Smooth muscle cell (in vitro differentiated cells): ENCODE data around the gene PTPN12. TPM values are rescaled to one million over a fixed set of nuclear protein-coding genes. Genes with fewer than 3 reads are reported as not detected.
A peak's percentile ranks its signal among the peaks of the same experiment; 100 is the strongest.

Experiments used
- DNase-seq: peaks from one replicate; lab custom pipeline; 2025; ENCODE audit not compliant: unreplicated experiment; lab: John Stamatoyannopoulos, UW
- H2AFZ ChIP-seq: fragments of 200-600 bp; sonication (generic); 2 replicates; pipeline ENCODE4 v1.6.0; 2016; ENCODE audit warnings: antibody characterized with exemption, low read depth, mild to moderate bottlenecking
- H3F3A ChIP-seq: fragments of 200-600 bp; sonication (generic); 2 replicates; pipeline ENCODE4 v1.6.0; 2017; ENCODE audit warnings: antibody characterized with exemption, low read depth
- H3K27ac ChIP-seq: fragments of 200-600 bp; sonication (generic); 2 replicates; pipeline ENCODE4 v1.5.1; 2016; ENCODE audit warnings: low read depth, mild to moderate bottlenecking
- H3K27me3 ChIP-seq: fragments of 200-600 bp; sonication (generic); 2 replicates; pipeline ENCODE4 v1.6.1; 2016; ENCODE audit warnings: low read depth, mild to moderate bottlenecking
- H3K36me3 ChIP-seq: fragments of 200-600 bp; sonication (generic); 2 replicates; pipeline ENCODE4 v1.5.1; 2016; ENCODE audit warnings: low read depth
- H3K4me1 ChIP-seq: fragments of 200-600 bp; sonication (generic); 2 replicates; pipeline ENCODE4 v1.5.1; 2016; ENCODE audit warnings: low read depth
- H3K4me2 ChIP-seq: fragments of 200-600 bp; sonication (generic); 2 replicates; pipeline ENCODE4 v1.6.0; 2016; ENCODE audit warnings: mild to moderate bottlenecking
- H3K4me3 ChIP-seq: fragments of 200-600 bp; sonication (generic); 2 replicates; pipeline ENCODE4 v1.5.1; 2016; ENCODE audit warnings: mild to moderate bottlenecking
- H3K79me2 ChIP-seq: fragments of 200-600 bp; sonication (generic); 2 replicates; pipeline ENCODE4 v1.6.0; 2016; ENCODE audit warnings: low read depth, mild to moderate bottlenecking
- H3K9ac ChIP-seq: fragments of 200-600 bp; sonication (generic); 2 replicates; pipeline ENCODE4 v1.6.0; 2016; ENCODE audit warnings: low read depth
- H3K9me3 ChIP-seq: fragments of 200-600 bp; sonication (generic); replicated peaks from 2 replicates; pipeline ENCODE4 v1.5.1; 2016; ENCODE audit warnings: low read depth
- H4K20me1 ChIP-seq: fragments of 200-600 bp; sonication (generic); 2 replicates; pipeline ENCODE4 v1.6.0; 2016; ENCODE audit warnings: low read depth
- WGBS: methylation state at CpG from one replicate; pipeline ENCODE4 v1.1.7; 2016; ENCODE audit warnings: low lambda C conversion rate; 5-methylcytosine and 5-hydroxymethylcytosine counted together
- polyA plus RNA-seq: library from polyadenylated mRNA; unstranded; fragments of >200 nt; fragmentation: Nextera tagmentation; extraction: Ambion mirVana; gene quantifications from 2 replicates; pipeline ENCODE4 v1.2.1, GENCODE V29; 2016
- total RNA-seq: library from RNA; depleted of rRNA; stranded (reverse); fragments of >200 nt; gene quantifications from 2 replicates; pipeline ENCODE4 v1.2.3, GENCODE V29; 2014
- TF ChIP-seq, protein P1 (sequence below): fragments of 200-600 bp; sonication (generic); IDR thresholded peaks from 2 replicates; pipeline ENCODE4 v1.5.1; 2017; ENCODE audit warnings: borderline replicate concordance, mild to moderate bottlenecking, antibody characterized with exemption; ENCODE audit not compliant: insufficient read depth, poor library complexity, severe bottlenecking

PTPN12 gene
- total and polyA plus RNA-seq, 2 experiments from 2014 or later, result 12.3 to 85.2 TPM

DNA sequence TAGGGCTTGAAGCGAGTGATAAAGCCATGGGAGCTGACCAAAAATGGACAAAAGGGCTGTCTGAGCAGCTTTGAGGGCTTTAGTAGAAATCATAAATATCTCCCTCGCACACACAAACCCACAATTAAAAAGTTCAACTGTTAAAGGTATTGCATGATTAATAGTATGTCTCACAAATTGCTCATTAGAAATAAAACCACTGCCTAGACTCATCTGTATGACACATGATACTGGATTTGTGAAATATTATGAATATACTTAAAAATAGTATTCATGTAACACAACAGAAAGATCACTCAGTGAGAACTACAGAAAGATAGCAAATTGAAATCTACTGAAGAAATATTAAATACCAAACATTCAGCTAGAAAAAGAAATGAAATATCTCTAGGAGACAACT is 11.9 kb upstream of the PTPN12 start:
- no peak overlapping the region for H3K27ac ChIP-seq
- DNase-seq, result no peak

DNA sequence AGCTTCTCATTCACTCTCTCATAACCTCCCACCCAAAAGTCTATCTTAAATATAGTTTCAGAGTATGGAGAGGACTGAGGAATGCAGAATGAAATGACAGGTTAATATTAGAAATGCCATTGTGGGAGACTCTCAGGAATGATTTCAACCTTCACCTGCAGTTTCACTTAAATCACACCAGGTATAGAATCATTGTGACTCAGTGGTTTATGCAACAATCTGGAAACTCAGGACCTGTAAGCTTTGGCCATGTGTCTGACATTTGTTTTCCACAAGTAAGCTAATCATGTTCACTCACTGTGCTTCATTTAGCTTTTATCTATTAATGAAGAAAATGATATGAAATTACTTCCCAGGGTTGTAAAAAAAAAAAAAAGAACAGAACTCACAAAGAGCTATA is 8.7 kb upstream of the PTPN12 start:
- no peaks in the 10 kb centered on the region for H3K9me3 ChIP-seq
- no peaks in the 10 kb centered on the region for H3K36me3 ChIP-seq
- H3K27me3 ChIP-seq, result no peaks in the 10 kb centered on the region
- no peaks in the 10 kb centered on the region for H3K4me1 ChIP-seq
- H4K20me1 ChIP-seq, result no peaks in the 10 kb centered on the region
- H3K9ac ChIP-seq, result no peak overlapping the region
- no peaks in the 10 kb centered on the region for H3F3A ChIP-seq
- H3K79me2 ChIP-seq, result no peaks in the 10 kb centered on the region
- no peak for DNase-seq
- peak overlapping the region; percentile 38 for H3K27ac ChIP-seq
- H3K4me2 ChIP-seq, result no peak overlapping the region
- no peak overlapping the region for H3K4me3 ChIP-seq
- TF ChIP-seq, protein P1, sequence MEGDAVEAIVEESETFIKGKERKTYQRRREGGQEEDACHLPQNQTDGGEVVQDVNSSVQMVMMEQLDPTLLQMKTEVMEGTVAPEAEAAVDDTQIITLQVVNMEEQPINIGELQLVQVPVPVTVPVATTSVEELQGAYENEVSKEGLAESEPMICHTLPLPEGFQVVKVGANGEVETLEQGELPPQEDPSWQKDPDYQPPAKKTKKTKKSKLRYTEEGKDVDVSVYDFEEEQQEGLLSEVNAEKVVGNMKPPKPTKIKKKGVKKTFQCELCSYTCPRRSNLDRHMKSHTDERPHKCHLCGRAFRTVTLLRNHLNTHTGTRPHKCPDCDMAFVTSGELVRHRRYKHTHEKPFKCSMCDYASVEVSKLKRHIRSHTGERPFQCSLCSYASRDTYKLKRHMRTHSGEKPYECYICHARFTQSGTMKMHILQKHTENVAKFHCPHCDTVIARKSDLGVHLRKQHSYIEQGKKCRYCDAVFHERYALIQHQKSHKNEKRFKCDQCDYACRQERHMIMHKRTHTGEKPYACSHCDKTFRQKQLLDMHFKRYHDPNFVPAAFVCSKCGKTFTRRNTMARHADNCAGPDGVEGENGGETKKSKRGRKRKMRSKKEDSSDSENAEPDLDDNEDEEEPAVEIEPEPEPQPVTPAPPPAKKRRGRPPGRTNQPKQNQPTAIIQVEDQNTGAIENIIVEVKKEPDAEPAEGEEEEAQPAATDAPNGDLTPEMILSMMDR, result no peak
- no peak overlapping the region for H2AFZ ChIP-seq

More for the DNA sequence above, 11.9 kb upstream of the PTPN12 start:
- H3K27me3 ChIP-seq, result no peaks in the 10 kb centered on the region
- no peaks in the 10 kb centered on the region for H3K4me1 ChIP-seq
- no peak overlapping the region for H3K9ac ChIP-seq
- no peaks in the 10 kb centered on the region for H3K79me2 ChIP-seq
- H4K20me1 ChIP-seq, result no peaks in the 10 kb centered on the region
- no peak overlapping the region for H3K4me2 ChIP-seq
- H3K9me3 ChIP-seq, result no peaks in the 10 kb centered on the region
- no peak overlapping the region for H2AFZ ChIP-seq
- no peaks in the 10 kb centered on the region for H3K36me3 ChIP-seq
- H3K4me3 ChIP-seq, result no peak overlapping the region
- TF ChIP-seq, protein P1, result no peak
- WGBS, result 89% methylated on average over 2 of the region's 2 CpGs
- H3F3A ChIP-seq, result no peaks in the 10 kb centered on the region

DNA sequence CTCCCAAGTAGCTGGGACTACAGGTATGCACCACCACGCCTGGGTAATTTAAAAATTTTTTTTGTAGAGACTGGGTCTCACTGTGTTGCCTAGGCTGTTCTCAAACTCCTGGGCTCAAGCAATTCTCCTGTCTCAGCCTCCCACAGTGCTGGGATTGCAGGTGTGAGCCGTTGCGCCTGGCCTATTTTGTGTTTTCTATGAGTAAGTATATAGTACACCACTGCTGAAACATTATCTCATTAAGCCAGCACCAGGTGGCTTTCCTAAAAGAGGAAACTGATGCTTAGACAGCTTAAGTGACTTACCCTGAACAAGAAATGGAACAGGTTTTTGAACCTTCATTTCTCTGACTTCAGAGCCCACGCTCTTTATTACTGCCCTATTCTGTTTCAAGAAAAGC is 7.8 kb upstream of the PTPN12 start:
- DNase-seq, result no peak
- 97% methylated on average over 4 of the region's 4 CpGs for WGBS

DNA sequence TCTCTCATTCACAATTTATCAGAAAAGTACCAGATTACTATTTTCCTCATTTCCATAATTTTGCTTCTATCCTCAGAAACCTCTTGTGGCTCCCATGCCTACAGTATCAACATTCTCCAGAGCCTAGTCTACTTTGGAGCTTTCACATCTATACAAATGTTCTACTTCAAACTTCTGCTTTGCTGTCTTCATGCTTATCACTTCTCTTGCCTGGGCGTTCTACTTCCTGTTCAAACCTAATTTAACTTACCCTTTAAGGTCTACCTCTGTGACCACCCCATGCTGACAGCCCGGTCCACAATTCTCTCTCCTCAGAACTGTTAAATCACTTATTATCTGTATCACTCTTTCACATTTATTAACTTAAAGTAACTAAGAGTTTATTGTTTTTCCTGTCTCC is 6.1 kb upstream of the PTPN12 start:
- H3F3A ChIP-seq, result no peaks in the 10 kb centered on the region
- H3K27ac ChIP-seq, result no peak overlapping the region
- no peak overlapping the region for H3K4me3 ChIP-seq
- no peaks in the 10 kb centered on the region for H3K4me1 ChIP-seq
- no peaks in the 10 kb centered on the region for H3K79me2 ChIP-seq
- no peaks in the 10 kb centered on the region for H3K27me3 ChIP-seq
- 92% methylated on average over 2 of the region's 2 CpGs for WGBS
- no peak overlapping the region for H2AFZ ChIP-seq
- H3K36me3 ChIP-seq, result no peaks in the 10 kb centered on the region
- no peaks in the 10 kb centered on the region for H4K20me1 ChIP-seq
- H3K9me3 ChIP-seq, result no peaks in the 10 kb centered on the region
- no peak for DNase-seq
- no peak overlapping the region for H3K9ac ChIP-seq
- TF ChIP-seq, protein P1, result no peak
- no peak overlapping the region for H3K4me2 ChIP-seq

More for the DNA sequence above, 7.8 kb upstream of the PTPN12 start:
- no peaks in the 10 kb centered on the region for H3F3A ChIP-seq
- no peaks in the 10 kb centered on the region for H4K20me1 ChIP-seq
- no peak overlapping the region for H3K9ac ChIP-seq
- H3K79me2 ChIP-seq, result no peaks in the 10 kb centered on the region
- H2AFZ ChIP-seq, result no peak overlapping the region
- H3K27me3 ChIP-seq, result no peaks in the 10 kb centered on the region
- no peak overlapping the region for H3K4me3 ChIP-seq
- TF ChIP-seq, protein P1, result no peak
- no peaks in the 10 kb centered on the region for H3K9me3 ChIP-seq
- no peak overlapping the region for H3K27ac ChIP-seq
- H3K36me3 ChIP-seq, result no peaks in the 10 kb centered on the region
- H3K4me1 ChIP-seq, result no peaks in the 10 kb centered on the region
- no peak overlapping the region for H3K4me2 ChIP-seq
